H9 (cell line): ENCODE results near the gene AFDN. TPM values are rescaled to one million over a fixed set of nuclear protein-coding genes. Genes with fewer than 3 reads are reported as not detected.

Experiments
- DNase-seq: peaks from one replicate; pipeline ENCODE4 v3.0.0-alpha.2; 2017
- H2AFZ ChIP-seq: one replicate; pipeline ENCODE4 v1.6.1; 2013; ENCODE audit warnings: mild to moderate bottlenecking, low read length, control low read depth, moderate library complexity
- H2AK5ac ChIP-seq: 2 replicates; pipeline ENCODE4 v1.6.1; 2013; ENCODE audit warnings: low read length, control low read depth, mixed read lengths; ENCODE audit not compliant: insufficient read length
- H2BK120ac ChIP-seq: one replicate; pipeline ENCODE4 v1.6.1; 2013; ENCODE audit warnings: low read depth, mild to moderate bottlenecking, low read length, control low read depth, inconsistent platforms; ENCODE audit not compliant: poor library complexity, severe bottlenecking
- H2BK12ac ChIP-seq: 2 replicates; pipeline ENCODE4 v1.6.1; 2013; ENCODE audit warnings: low read length, control low read depth, mixed read lengths, low read depth; ENCODE audit not compliant: insufficient read length
- H2BK15ac ChIP-seq: 2 replicates; pipeline ENCODE4 v1.6.1; 2013; ENCODE audit warnings: low read depth, low read length, control low read depth
- H2BK20ac ChIP-seq: one replicate; pipeline ENCODE4 v1.6.1; 2013; ENCODE audit warnings: low read depth, mild to moderate bottlenecking, low read length, control low read depth, inconsistent platforms; ENCODE audit not compliant: poor library complexity, severe bottlenecking
- H2BK5ac ChIP-seq: 2 replicates; pipeline ENCODE4 v1.6.1; 2013; ENCODE audit warnings: low read length, control low read depth, mixed read lengths; ENCODE audit not compliant: insufficient read length
- H3K14ac ChIP-seq: 2 replicates; pipeline ENCODE4 v1.6.1; 2013; ENCODE audit warnings: low read length, control low read depth; ENCODE audit not compliant: insufficient read depth
- H3K18ac ChIP-seq: 2 replicates; pipeline ENCODE4 v1.6.1; 2013; ENCODE audit warnings: low read depth, mild to moderate bottlenecking, mixed read lengths, low read length, control low read depth; ENCODE audit not compliant: insufficient read length
- H3K23ac ChIP-seq: 2 replicates; pipeline ENCODE4 v1.6.1; 2013; ENCODE audit warnings: low read length, control low read depth, mixed read lengths, low read depth; ENCODE audit not compliant: insufficient read length
- H3K23me2 ChIP-seq: 2 replicates; pipeline ENCODE4 v1.6.1; 2013; ENCODE audit warnings: low read depth, mild to moderate bottlenecking, mixed read lengths, low read length, control low read depth; ENCODE audit not compliant: insufficient read length, poor library complexity, severe bottlenecking
- H3K27ac ChIP-seq: 2 replicates; pipeline ENCODE4 v1.5.1; 2013; ENCODE audit warnings: low read length, control low read depth, mixed read lengths, low read depth; ENCODE audit not compliant: insufficient read length
- H3K27me3 ChIP-seq: 2 replicates; pipeline ENCODE4 v1.6.1; 2013; ENCODE audit warnings: low read length, control low read depth, inconsistent platforms; ENCODE audit not compliant: insufficient read depth
- H3K4ac ChIP-seq: 2 replicates; pipeline ENCODE4 v1.6.1; 2013; ENCODE audit warnings: low read depth, mild to moderate bottlenecking, control low read depth, inconsistent platforms, low read length, moderate library complexity
- H3K4me1 ChIP-seq: 2 replicates; pipeline ENCODE4 v1.6.1; 2013; ENCODE audit warnings: low read length, control low read depth, inconsistent platforms; ENCODE audit not compliant: insufficient read depth
- H3K4me2 ChIP-seq: 2 replicates; pipeline ENCODE4 v1.6.1; 2013; ENCODE audit warnings: low read length, control low read depth, mixed read lengths; ENCODE audit not compliant: insufficient read length, insufficient read depth
- H3K56ac ChIP-seq: 2 replicates; pipeline ENCODE4 v1.6.1; 2013; ENCODE audit warnings: low read depth, mild to moderate bottlenecking, mixed read lengths, low read length, control low read depth; ENCODE audit not compliant: insufficient read length
- H3K79me1 ChIP-seq: 2 replicates; pipeline ENCODE4 v1.6.1; 2013; ENCODE audit warnings: low read depth, mild to moderate bottlenecking, moderate library complexity, low read length, control low read depth, inconsistent platforms; ENCODE audit not compliant: insufficient read depth, poor library complexity, severe bottlenecking
- H3K79me2 ChIP-seq: 2 replicates; pipeline ENCODE4 v1.6.1; 2013; ENCODE audit warnings: low read length, control low read depth, inconsistent platforms; ENCODE audit not compliant: insufficient read depth
- H3K9ac ChIP-seq: 2 replicates; pipeline ENCODE4 v1.6.1; 2013; ENCODE audit warnings: low read length, control low read depth, mixed read lengths; ENCODE audit not compliant: insufficient read length; ENCODE audit errors: extremely low read depth
- H3K9me3 ChIP-seq: one replicate; pipeline ENCODE4 v1.6.1; 2013; ENCODE audit warnings: low read depth, low read length, inconsistent platforms; ENCODE audit not compliant: control insufficient read depth
- H3T11ph ChIP-seq: one replicate; pipeline ENCODE4 v1.6.1; 2013; ENCODE audit warnings: mild to moderate bottlenecking, low read length, control low read depth, inconsistent platforms
- H4K20me1 ChIP-seq: one replicate; pipeline ENCODE4 v1.6.1; 2013; ENCODE audit not compliant: control insufficient read depth, insufficient read length, insufficient read depth
- H4K5ac ChIP-seq: 2 replicates; pipeline ENCODE4 v1.6.1; 2013; ENCODE audit warnings: low read depth, mild to moderate bottlenecking, mixed read lengths, low read length, control low read depth; ENCODE audit not compliant: insufficient read length
- H4K8ac ChIP-seq: replicated peaks from 2 replicates; pipeline ENCODE4 v1.6.1; 2013; ENCODE audit warnings: low read length, control low read depth, mixed read lengths, low read depth; ENCODE audit not compliant: insufficient read length
- H4K91ac ChIP-seq: 2 replicates; pipeline ENCODE4 v1.6.1; 2013; ENCODE audit warnings: low read depth, mild to moderate bottlenecking, moderate library complexity, mixed read lengths, low read length, control low read depth; ENCODE audit not compliant: insufficient read length
- H3K27ac Mint-ChIP-seq, 3 experiments: 2 replicates in 2 of 3; 3 replicates in 1 of 3; pipeline ENCODE4 v1.8.0; 2020 to 2021; ENCODE audit warnings: mixed read lengths in 3 of 3, mild to moderate bottlenecking in 1 of 3, moderate library complexity in 1 of 3
- H3K27me3 Mint-ChIP-seq: 2 replicates; pipeline ENCODE4 v1.8.0; 2021; ENCODE audit warnings: low read depth, mild to moderate bottlenecking, moderate library complexity, mixed read lengths
- H3K36me3 Mint-ChIP-seq, 3 experiments: 2 replicates in 2 of 3; 3 replicates in 1 of 3; pipeline ENCODE4 v1.8.0; 2020 to 2021; ENCODE audit warnings: low read depth in 3 of 3, mixed read lengths in 3 of 3; ENCODE audit not compliant: insufficient read depth in 1 of 3
- H3K4me1 Mint-ChIP-seq, 2 experiments: 2 replicates each; pipeline ENCODE4 v1.8.0; 2020; ENCODE audit warnings: mixed read lengths in 2 of 2
- H3K4me3 Mint-ChIP-seq, 2 experiments: 2 replicates in 1 of 2; 3 replicates in 1 of 2; pipeline ENCODE4 v1.8.0; 2020 to 2021; ENCODE audit warnings: mild to moderate bottlenecking in 2 of 2, mixed read lengths in 2 of 2, moderate library complexity in 1 of 2
- H3K9me3 Mint-ChIP-seq, 2 experiments: 2 replicates in 1 of 2; 3 replicates in 1 of 2; pipeline ENCODE4 v1.8.0; 2020; ENCODE audit warnings: mild to moderate bottlenecking in 2 of 2, mixed read lengths in 2 of 2, moderate library complexity in 1 of 2
- CTCF ChIP-seq: fragments of 200-600 bp; sonication (generic); conservative IDR thresholded peaks from 3 replicates; pipeline ENCODE4 v1.8.0; 2021; ENCODE audit warnings: antibody characterized with exemption, mild to moderate bottlenecking
- WGBS: extraction: QIAGEN DNeasy Blood & Tissue Kit; methylation state at CpG from one replicate; pipeline ENCODE4 v1.1.7; 2013; ENCODE audit warnings: missing lambda C conversion rate, low lambda C conversion rate, mixed read lengths; ENCODE audit not compliant: insufficient read length; ENCODE audit errors: extremely low coverage; 5-methylcytosine and 5-hydroxymethylcytosine counted together
- total RNA-seq: library from RNA; stranded (reverse); gene quantifications from 2 replicates; pipeline ENCODE4 v1.2.1, GENCODE V29; 2021

AFDN gene
- total RNA-seq, 1 experiment from 2014 or later = 157 TPM

GRCh38 chr6:167797476-167798265 lies 29.0 kb upstream of the AFDN start:
- H3K4me2 ChIP-seq = no peak overlapping the region
- H2BK15ac ChIP-seq = no peak overlapping the region
- H3K56ac ChIP-seq = no peak overlapping the region
- no peak overlapping the region for H3T11ph ChIP-seq
- no peak overlapping the region for H2AFZ ChIP-seq
- Mint-ChIP-seq H3K4me1 (peaks cover 20 to 24% of the 10 kb centered on the region in 2 experiments), H3K9me3 (no peaks in the 10 kb centered on the region; a peak in 1 of 5 replicates), H3K36me3 (no peaks in the 10 kb centered on the region), H3K27me3 (no peaks in the 10 kb centered on the region; the same call in none of the 2 replicates), H3K4me3 (no peak overlapping the region), H3K27ac (no peak overlapping the region)
- TF ChIP-seq CTCF = no peak
- H2BK12ac ChIP-seq = no peak overlapping the region
- no peak overlapping the region for H2BK120ac ChIP-seq
- H3K4me1 ChIP-seq = no peaks in the 10 kb centered on the region
- no peaks in the 10 kb centered on the region for H4K20me1 ChIP-seq
- H3K79me2 ChIP-seq = no peaks in the 10 kb centered on the region
- DNase-seq = no peak
- H2AK5ac ChIP-seq = no peak overlapping the region
- no CpG with 5 or more reads among the region's 20 CpGs for WGBS
- no peaks in the 10 kb centered on the region for H3K79me1 ChIP-seq
- H2BK20ac ChIP-seq = no peak overlapping the region
- no peak overlapping the region for H3K27ac ChIP-seq
- no peak overlapping the region for H3K23ac ChIP-seq
- H3K23me2 ChIP-seq = no peaks in the 10 kb centered on the region
- H4K91ac ChIP-seq = no peak overlapping the region
- no peak overlapping the region for H2BK5ac ChIP-seq
- no peak overlapping the region for H3K18ac ChIP-seq
- H3K4ac ChIP-seq = no peak overlapping the region
- no peak overlapping the region for H4K5ac ChIP-seq
- no peak overlapping the region for H3K9ac ChIP-seq
- no peak overlapping the region for H4K8ac ChIP-seq
- H3K27me3 ChIP-seq = no peaks in the 10 kb centered on the region
- H3K14ac ChIP-seq = no peak overlapping the region
- no peaks in the 10 kb centered on the region for H3K9me3 ChIP-seq
